Airway epithelial cell (primary cell): ENCODE data around the gene HLA-DOA. TPM values are rescaled to one million over a fixed set of nuclear protein-coding genes. Genes with fewer than 3 reads are reported as not detected.

Source experiments
- total RNA-seq: library from RNA; depleted of rRNA; stranded (reverse); fragments of >200 nt; gene quantifications from 2 replicates; pipeline ENCODE4 v1.2.3, GENCODE V29; 2015

The HLA-DOA gene
- 0.07 TPM in 1 of 2 replicates, not detected in the other for total RNA-seq

DNA sequence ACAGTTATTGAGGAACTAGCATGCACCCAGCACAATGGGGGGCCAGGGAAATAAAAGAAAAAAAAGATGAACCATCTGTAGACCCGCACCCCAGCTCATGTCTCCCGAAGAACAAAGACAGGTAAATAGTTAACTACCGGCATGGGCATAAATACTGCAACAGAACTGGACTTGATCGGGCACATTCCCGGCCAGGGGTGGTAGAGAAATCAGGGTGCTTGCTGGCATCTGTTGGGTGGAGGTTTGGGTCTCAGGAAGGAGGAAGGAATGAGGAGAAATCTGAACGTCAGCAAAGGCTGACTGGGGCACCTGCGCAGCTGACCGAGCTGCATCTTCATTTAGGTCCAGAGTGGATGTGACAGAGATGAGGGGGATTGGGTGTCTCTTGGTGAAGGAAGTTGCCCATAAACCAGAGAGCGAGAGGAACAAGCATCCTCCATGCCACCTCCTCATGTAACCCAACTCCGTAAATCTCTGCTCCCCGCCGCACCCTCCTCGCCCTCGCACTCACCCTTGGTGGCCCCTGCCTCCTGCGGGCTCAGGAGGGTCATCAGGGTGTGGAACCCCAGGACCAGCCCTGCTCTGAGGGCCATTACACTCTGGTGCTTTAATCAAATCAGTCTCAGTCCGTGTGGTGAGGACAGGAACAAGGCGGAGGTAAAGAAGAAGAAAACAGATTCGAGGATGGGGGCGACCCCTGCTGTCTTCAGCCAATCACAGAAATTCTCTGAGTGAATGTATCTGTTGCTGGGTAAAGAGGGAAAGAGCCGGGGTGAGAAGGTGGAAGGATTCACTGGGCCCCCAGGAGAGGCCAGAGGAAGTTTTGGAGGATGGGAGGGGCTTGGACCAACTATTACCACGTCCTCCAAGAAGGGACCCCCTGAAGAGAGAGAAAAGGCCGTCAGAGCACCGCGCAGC lies at the start of gene HLA-DOA:
TSS of gene HLA-DOA (minus strand) at position 648 of the 918 bp plus-strand sequence.

DNA sequence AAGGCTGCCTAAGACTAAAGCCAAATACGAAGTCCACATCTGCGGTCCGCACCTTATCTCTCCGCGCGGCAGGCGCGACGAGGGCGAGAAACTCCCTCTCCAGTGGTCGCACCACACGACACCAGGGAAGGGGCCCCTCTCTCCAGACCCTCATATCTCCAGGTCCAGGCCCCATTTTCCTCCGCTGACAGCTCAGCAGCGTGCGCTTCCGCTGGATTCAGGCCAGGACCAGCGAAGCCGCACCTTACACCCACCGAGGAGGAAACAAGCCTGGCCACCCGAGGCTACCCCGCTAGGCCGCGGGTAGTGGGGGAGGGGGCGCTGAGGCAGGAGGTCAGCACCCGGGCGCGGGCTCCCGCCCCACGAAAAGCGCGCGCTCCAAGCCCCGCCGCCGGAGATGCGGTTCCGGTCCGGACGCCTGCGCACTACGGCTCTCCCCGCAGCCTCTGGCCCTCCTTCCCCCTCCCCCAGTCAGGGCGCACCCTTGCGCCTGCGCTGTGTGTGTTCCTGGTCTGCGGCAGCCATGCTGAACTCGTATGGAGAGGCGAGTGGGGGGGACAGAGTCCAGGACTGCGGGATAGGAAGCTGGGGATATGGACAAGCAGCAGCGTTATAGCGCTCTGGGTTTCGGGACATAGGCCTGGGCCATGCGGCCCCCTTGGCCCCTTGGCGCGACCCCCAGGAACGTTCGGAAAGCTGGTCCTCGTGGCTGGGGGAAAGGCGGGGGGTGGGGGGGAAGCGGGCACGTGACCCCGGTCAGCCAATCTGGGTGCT lies 41.1 kb downstream of the HLA-DOA start, which contains the start of gene BRD2:
TSS of gene BRD2 (plus strand) at position 502 of the 774 bp plus-strand sequence. CDS start 4,305 bp downstream, outside the sequence.

Other genes with a start within 250 kb of the HLA-DOA start
- gene HLA-DQB2, start 246.1 kb downstream of the HLA-DOA start, total RNA-seq: not detected in 2 replicates
- gene HLA-DOB, start 192.6 kb downstream of the HLA-DOA start, total RNA-seq: 1.5 and 2.2 TPM in 2 replicates
- 16.2 and 16.4 TPM in 2 replicates for gene TAP2, start 170.9 kb downstream of the HLA-DOA start, total RNA-seq
- gene PSMB8, start 165.5 kb downstream of the HLA-DOA start, total RNA-seq: 18.8 and 20.0 TPM in 2 replicates
- 27.2 and 28.7 TPM in 2 replicates for gene TAP1, start 155.9 kb downstream of the HLA-DOA start, total RNA-seq
- gene PSMB9, start 155.4 kb downstream of the HLA-DOA start, total RNA-seq: 1.6 and 4.5 TPM in 2 replicates
- gene HLA-DMB, start 68.6 kb downstream of the HLA-DOA start, total RNA-seq: not detected in 2 replicates
- 0.28 and 1.6 TPM in 2 replicates for gene HLA-DMA, start 56.5 kb downstream of the HLA-DOA start, total RNA-seq
- 103 and 130 TPM in 2 replicates for gene BRD2, start 41.0 kb downstream of the HLA-DOA start, total RNA-seq
- not detected in 2 replicates for gene HLA-DPA1, start 64.1 kb upstream of the HLA-DOA start, total RNA-seq
- 0.93 TPM in 1 of 2 replicates, not detected in the other for gene HLA-DPB1, start 66.4 kb upstream of the HLA-DOA start, total RNA-seq
- gene COL11A2, start 182.9 kb upstream of the HLA-DOA start, total RNA-seq: 0.07 TPM in 1 of 2 replicates, not detected in the other
- 14.9 and 17.1 TPM in 2 replicates for gene RXRB, start 191.1 kb upstream of the HLA-DOA start, total RNA-seq
- gene SLC39A7, start 191.3 kb upstream of the HLA-DOA start, total RNA-seq: 84.8 and 88.7 TPM in 2 replicates
- 28.8 and 35.9 TPM in 2 replicates for gene HSD17B8, start 195.1 kb upstream of the HLA-DOA start, total RNA-seq
- 14.3 and 16.4 TPM in 2 replicates for gene RING1, start 198.9 kb upstream of the HLA-DOA start, total RNA-seq